Endothelial cell (in vitro differentiated cells): Measurements from ENCODE around the gene ALPG. TPM values are rescaled to one million over a fixed set of nuclear protein-coding genes. Genes with fewer than 3 reads are reported as not detected.
"Not testable (repeated sequence)": the region's sequence is repeated elsewhere in the genome, so short reads cannot be mapped to it uniquely, and the experiment has no call there.

Source experiments
- DNase-seq: peaks from one replicate; pipeline ENCODE4 v3.0.0; 2021; ENCODE audit warnings: low spot score
- H3K27ac Mint-ChIP-seq: one replicate; pipeline ENCODE4 v1.8.0; 2021; ENCODE audit warnings: mixed read lengths, inconsistent platforms; ENCODE audit not compliant: unreplicated experiment
- H3K27me3 Mint-ChIP-seq: one replicate; pipeline ENCODE4 v1.8.0; 2021; ENCODE audit warnings: mild to moderate bottlenecking, moderate library complexity, mixed read lengths, inconsistent platforms; ENCODE audit not compliant: unreplicated experiment
- H3K36me3 Mint-ChIP-seq: one replicate; pipeline ENCODE4 v1.8.0; 2021; ENCODE audit warnings: mild to moderate bottlenecking, low read depth, mixed read lengths, inconsistent platforms; ENCODE audit not compliant: unreplicated experiment
- H3K4me1 Mint-ChIP-seq: one replicate; pipeline ENCODE4 v1.8.0; 2021; ENCODE audit warnings: mild to moderate bottlenecking, mixed read lengths, inconsistent platforms; ENCODE audit not compliant: unreplicated experiment
- H3K4me3 Mint-ChIP-seq: one replicate; pipeline ENCODE4 v1.8.0; 2021; ENCODE audit warnings: mild to moderate bottlenecking, mixed read lengths, inconsistent platforms; ENCODE audit not compliant: unreplicated experiment
- H3K9me3 Mint-ChIP-seq: one replicate; pipeline ENCODE4 v1.8.0; 2021; ENCODE audit warnings: mixed read lengths, inconsistent platforms; ENCODE audit not compliant: unreplicated experiment
- total RNA-seq: library from RNA; stranded (reverse); fragmentation: NEBNext Ultra II Directional; extraction: Animal tissue kit (Norgen Biotek cat#: 25700); gene quantifications from one replicate; pipeline ENCODE4 v1.2.1, GENCODE V29; 2021; ENCODE audit not compliant: unreplicated experiment
- TF ChIP-seq, protein P1 (sequence below): fragments of 200-600 bp; sonication (generic); IDR thresholded peaks from one replicate; pipeline ENCODE4 v1.5.0; 2021; ENCODE audit warnings: antibody characterized with exemption; ENCODE audit not compliant: unreplicated experiment

Gene ALPG
- total RNA-seq, 1 donor from 2014 or later: not detected

DNA sequence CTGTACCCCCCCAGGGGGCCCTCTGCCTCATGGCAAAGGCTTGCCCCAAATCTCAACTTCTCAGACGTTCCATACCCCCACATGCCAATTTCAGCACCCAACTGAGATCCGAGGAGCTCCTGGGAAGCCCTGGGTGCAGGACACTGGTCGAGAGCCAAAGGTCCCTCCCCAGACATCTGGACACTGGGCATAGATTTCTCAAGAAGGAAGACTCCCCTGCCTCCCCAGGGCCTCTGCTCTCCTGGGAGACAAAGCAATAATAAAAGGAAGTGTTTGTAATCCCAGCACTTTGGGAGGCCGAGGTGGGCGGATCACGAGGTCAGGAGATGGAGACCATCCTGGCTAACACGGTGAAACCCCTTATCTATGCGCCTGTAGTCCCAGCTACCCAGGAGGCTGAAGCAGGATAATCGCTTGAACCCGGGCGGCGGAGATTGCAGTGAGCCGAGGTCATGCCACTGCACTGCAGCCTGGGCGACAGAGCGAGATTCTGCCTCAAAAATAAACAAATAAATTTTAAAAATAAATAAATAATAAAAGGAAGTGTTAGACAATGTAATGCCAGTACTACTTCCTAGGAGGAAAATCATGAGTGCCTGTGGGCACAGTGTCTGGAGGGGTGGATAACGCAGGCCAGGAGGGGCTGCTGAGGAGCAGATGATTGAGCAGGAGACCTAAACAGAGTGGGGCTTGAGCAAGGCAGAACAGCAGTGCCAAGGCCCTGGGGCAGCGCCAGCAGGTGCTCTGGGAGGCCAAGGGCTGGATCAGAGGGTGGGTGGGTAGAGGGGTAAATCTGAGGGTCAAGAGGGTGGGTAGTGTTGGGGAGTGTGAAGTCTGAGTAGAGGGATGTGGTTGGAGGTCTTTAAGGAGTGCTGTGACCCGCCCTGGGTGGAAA is 24.1 kb upstream of the ALPG start:
- Mint-ChIP-seq H3K4me3 (no peak overlapping the region), H3K9me3 (no peaks in the 10 kb centered on the region), H3K27ac (no peak overlapping the region), H3K27me3 (peaks cover 17% of the 10 kb centered on the region), H3K36me3 (peaks cover 7% of the 10 kb centered on the region), H3K4me1 (peaks cover 19% of the 10 kb centered on the region)
- no peak for DNase-seq
- TF ChIP-seq, protein P1, sequence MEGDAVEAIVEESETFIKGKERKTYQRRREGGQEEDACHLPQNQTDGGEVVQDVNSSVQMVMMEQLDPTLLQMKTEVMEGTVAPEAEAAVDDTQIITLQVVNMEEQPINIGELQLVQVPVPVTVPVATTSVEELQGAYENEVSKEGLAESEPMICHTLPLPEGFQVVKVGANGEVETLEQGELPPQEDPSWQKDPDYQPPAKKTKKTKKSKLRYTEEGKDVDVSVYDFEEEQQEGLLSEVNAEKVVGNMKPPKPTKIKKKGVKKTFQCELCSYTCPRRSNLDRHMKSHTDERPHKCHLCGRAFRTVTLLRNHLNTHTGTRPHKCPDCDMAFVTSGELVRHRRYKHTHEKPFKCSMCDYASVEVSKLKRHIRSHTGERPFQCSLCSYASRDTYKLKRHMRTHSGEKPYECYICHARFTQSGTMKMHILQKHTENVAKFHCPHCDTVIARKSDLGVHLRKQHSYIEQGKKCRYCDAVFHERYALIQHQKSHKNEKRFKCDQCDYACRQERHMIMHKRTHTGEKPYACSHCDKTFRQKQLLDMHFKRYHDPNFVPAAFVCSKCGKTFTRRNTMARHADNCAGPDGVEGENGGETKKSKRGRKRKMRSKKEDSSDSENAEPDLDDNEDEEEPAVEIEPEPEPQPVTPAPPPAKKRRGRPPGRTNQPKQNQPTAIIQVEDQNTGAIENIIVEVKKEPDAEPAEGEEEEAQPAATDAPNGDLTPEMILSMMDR: no peak

DNA sequence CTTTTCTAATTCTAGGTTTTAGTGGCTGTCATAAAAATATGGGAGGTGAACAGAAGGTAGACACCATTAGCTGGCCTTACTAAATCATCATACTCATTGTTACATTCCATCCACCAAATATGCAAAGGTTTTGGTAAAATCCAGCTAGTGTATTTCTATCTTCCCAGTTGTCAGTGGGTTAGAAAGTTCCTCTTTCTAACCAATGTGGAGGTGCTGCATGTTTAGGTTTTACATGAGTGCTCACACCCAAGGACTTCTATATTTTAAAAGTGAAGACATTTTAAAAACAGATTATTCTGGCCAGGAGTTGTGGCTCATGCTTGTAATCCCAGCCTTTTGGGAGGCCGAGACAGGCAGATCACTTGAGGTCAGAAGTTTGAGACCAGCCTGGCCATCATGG is 22.2 kb upstream of the ALPG start:
- Mint-ChIP-seq H3K27me3 (peaks cover 25% of the 10 kb centered on the region), H3K27ac (no peak overlapping the region), H3K36me3 (peaks cover 11% of the 10 kb centered on the region), H3K4me1 (peaks cover 22% of the 10 kb centered on the region), H3K4me3 (no peak overlapping the region), H3K9me3 (no peaks in the 10 kb centered on the region)
- DNase-seq: no peak
- TF ChIP-seq, protein P1: no peak

DNA sequence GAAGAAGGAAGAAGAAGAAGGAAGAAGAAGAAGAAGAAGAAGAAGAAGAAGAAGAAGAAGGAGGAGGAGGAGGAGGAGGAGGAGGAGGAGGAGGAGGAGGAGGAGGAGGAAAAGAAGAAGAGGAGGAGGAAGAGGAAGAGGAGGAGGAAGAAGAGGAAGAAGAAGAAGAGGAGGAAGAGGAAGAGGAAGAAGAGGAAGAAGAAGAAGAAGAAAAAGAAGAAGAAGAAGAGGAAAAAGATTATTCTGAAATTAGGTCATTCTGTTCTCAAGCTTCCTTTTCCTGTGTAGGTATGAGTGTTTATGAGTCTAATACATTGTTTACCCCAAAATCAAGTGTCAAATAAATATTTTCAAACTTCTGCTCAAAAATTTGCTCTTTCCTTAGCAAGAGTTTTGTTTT is 21.6 kb upstream of the ALPG start:
- not testable (repeated sequence) for H3K27ac Mint-ChIP-seq, DNase-seq, H3K9me3 Mint-ChIP-seq, H3K4me3 Mint-ChIP-seq
- Mint-ChIP-seq H3K27me3 (peaks cover 27% of the 10 kb centered on the region), H3K36me3 (peaks cover 14% of the 10 kb centered on the region), H3K4me1 (peaks cover 22% of the 10 kb centered on the region)

DNA sequence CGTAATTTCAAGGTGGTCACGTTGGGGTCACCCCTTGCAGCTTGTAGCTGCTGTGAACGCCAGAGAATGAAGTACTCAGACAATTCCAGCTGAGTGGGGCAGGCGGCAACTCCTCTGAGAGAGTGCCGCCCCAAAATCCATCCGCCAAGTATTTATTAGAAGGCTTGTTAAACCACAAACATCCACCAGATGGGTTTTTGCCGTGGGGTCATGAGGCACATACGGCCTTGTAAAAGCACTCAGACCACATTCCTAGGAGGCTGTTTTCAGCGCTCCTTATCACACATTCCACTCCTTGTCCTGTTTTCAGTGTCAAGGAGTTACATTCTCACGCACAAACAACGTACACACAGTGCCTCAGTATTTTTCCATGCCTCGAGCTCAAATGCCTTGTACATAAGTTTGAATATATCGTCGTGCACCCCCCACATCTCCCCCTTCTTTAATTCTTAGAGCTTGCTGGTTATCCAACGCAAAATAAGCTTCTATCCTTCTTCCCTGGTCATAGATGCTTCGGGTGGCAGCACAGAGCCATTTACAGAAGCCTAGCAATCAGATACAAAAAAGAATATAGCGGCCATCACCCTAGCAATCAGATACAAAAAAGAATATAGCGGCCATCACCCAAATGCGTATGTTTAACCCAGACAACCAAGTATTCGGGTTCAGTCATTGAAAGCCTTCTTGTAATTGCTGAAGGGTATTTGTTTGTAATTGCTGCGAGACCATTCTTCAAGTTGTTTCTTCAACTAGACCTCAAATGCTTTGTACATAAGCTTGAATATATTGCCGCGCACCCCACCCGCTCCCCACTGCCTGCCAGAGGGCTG is 20.8 kb upstream of the ALPG start:
- H3K27ac Mint-ChIP-seq: peak overlapping the region; percentile 64
- no peaks in the 10 kb centered on the region for H3K9me3 Mint-ChIP-seq
- TF ChIP-seq, protein P1: peak; percentile 16
- H3K27me3 Mint-ChIP-seq: peaks cover 27% of the 10 kb centered on the region
- peaks cover 14% of the 10 kb centered on the region for H3K36me3 Mint-ChIP-seq
- peaks cover 22% of the 10 kb centered on the region for H3K4me1 Mint-ChIP-seq
- no peak for DNase-seq
- H3K4me3 Mint-ChIP-seq: peak overlapping the region; percentile 73

DNA sequence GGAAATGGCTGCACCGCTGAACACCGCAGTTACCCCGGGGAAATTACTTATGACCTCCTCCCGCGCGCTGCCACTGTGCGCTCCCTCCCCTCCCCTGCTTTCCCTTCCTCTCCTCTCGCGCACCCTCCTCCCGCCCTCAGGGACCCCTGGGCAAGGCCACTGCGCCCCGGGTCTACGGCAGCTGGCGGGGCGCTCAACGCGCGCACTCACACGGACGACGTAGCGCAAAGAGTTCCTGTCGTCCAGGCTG is 20.2 kb upstream of the ALPG start:
- H3K36me3 Mint-ChIP-seq: peaks cover 14% of the 10 kb centered on the region
- H3K27me3 Mint-ChIP-seq: peaks cover 27% of the 10 kb centered on the region
- no peak for DNase-seq
- no peak overlapping the region for H3K27ac Mint-ChIP-seq
- no peaks in the 10 kb centered on the region for H3K9me3 Mint-ChIP-seq
- TF ChIP-seq, protein P1: no peak
- peaks cover 22% of the 10 kb centered on the region for H3K4me1 Mint-ChIP-seq
- peak overlapping the region; percentile 73 for H3K4me3 Mint-ChIP-seq
